Endometrial microvascular endothelial cells (primary cell): Measurements from ENCODE around the gene UBE2Z. TPM values are rescaled to one million over a fixed set of nuclear protein-coding genes. Genes with fewer than 3 reads are reported as not detected.
"Not testable (repeated sequence)": the region's sequence is repeated elsewhere in the genome, so short reads cannot be mapped to it uniquely, and the experiment has no call there.

Experiments
- in situ Hi-C: cut with HindIII; loops from 2 replicates; pipeline ENCODE4 v1.10.0; 2017; ENCODE audit warnings: low sequenced_read_pairs, low pct_unique_long_range_greater_than_20kb; ENCODE audit errors: inconsistent ontology term
- total RNA-seq: library from RNA; depleted of rRNA; stranded (reverse); fragments of >200 nt; gene quantifications from one replicate; pipeline ENCODE4 v1.2.3, GENCODE V29; 2015; ENCODE audit errors: inconsistent ontology term

UBE2Z gene
- total RNA-seq = 83.7 TPM

GRCh38 chr17:48908047-48908843 lies at the start of gene UBE2Z:
TSS of gene UBE2Z (plus strand) at chr17:48908407. CDS start at chr17:48908504, 97 bp downstream.
- in situ Hi-C loops = loop anchor here (25.0 kb wide), 1 partner anchor 129 kb away; no protein-coding TSS in a partner anchor

GRCh38 chr17:48860034-48860433 lies 48.2 kb upstream of the UBE2Z start:
- in situ Hi-C loops = no loop called here

- in situ Hi-C loops = no loop called here
Measured at GRCh38 chr17:48860456-48860855, 47.8 kb upstream of the UBE2Z start.

GRCh38 chr17:48868916-48869500 lies 39.2 kb upstream of the UBE2Z start:
- in situ Hi-C loops = no loop called here

GRCh38 chr17:48869821-48870318 lies 38.3 kb upstream of the UBE2Z start:
- in situ Hi-C loops = no loop called here

- in situ Hi-C loops = no loop called here
Measured at GRCh38 chr17:48871035-48871550, 37.1 kb upstream of the UBE2Z start.

- in situ Hi-C loops = no loop called here
Measured at GRCh38 chr17:48871551-48872351, 36.5 kb upstream of the UBE2Z start.

GRCh38 chr17:48872409-48872808 lies 35.8 kb upstream of the UBE2Z start:
- in situ Hi-C loops = not testable (repeated sequence)

- in situ Hi-C loops = no loop called here
Measured at GRCh38 chr17:48873209-48873608, 35.0 kb upstream of the UBE2Z start.

GRCh38 chr17:48873696-48874443 lies 34.3 kb upstream of the UBE2Z start:
- in situ Hi-C loops = no loop called here

- in situ Hi-C loops = no loop called here
Measured at GRCh38 chr17:48878920-48879898, 29.0 kb upstream of the UBE2Z start.

- in situ Hi-C loops = loop anchor here (10.0 kb wide), 1 partner anchor 67 kb away; the partner anchor contains the start of gene TTLL6
Measured at GRCh38 chr17:48882272-48882671, 25.9 kb upstream of the UBE2Z start.

GRCh38 chr17:48883171-48883570 lies 25.0 kb upstream of the UBE2Z start:
- in situ Hi-C loops = loop anchor here (10.0 kb wide), 1 partner anchor 68 kb away; the partner anchor contains the start of gene TTLL6

GRCh38 chr17:48890086-48890485 lies 18.1 kb upstream of the UBE2Z start:
- in situ Hi-C loops = no loop called here

GRCh38 chr17:48892940-48893645 lies 15.1 kb upstream of the UBE2Z start:
- in situ Hi-C loops = no loop called here

- in situ Hi-C loops = no loop called here
Measured at GRCh38 chr17:48893646-48894508, 14.3 kb upstream of the UBE2Z start.
